Stimulated activated CD4-positive, alpha-beta T cell treated with anti-CD3 and anti-CD28 coated beads, Interleukin-2, amount 100 ng/mL, for 48 hours (primary cell): ENCODE results near the gene NET1.

Experiments used
- DNase-seq, 2 donors: peaks; one replicate each; pipeline ENCODE4 v3.0.0-alpha.2; 2020

The NET1 gene

DNA sequence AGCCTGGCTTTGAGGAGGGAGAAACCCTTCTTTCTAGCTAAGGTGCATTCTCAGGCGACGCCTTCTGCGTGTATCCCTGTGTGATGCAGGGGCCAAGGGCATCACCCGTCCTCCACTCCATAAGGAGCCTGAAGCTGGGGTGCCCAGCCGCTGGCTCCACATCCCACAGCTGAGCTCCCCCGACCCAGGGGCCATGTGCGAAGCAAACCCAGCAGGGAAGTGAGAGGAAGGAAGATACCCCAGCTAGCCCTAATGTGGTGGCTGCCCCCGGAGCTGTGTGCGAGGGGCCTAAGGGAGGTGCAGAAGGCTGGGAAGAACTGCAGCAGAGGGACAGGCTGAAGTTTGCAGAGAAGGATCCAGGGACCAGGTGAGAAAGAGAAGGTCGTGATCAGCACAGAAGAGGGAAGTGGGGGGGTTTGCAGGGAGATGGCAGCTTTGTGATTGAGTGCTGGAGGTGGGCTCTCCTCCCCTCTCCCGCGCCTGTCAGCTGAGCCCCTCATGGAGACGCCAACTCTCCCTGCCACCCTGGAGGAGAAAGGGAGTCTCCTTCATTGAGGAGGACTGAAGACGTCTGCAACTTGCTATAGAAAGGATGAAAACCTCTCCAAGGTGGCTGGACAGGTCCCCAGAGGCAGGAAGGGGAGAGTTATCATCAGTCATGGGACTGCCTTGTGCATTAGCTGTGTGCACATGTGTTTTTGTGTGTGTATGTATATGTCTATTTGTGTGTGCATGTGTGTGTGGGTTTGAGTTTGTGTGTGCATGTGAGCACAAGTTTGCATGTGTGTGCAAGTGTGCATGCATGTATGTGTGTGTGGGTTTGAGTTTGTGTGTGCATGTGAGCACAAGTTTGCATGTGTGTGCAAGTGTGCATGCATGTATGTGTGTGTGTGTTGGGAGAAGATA, 90.5 kb downstream of the NET1 start:
- DNase-seq = no peak

DNA sequence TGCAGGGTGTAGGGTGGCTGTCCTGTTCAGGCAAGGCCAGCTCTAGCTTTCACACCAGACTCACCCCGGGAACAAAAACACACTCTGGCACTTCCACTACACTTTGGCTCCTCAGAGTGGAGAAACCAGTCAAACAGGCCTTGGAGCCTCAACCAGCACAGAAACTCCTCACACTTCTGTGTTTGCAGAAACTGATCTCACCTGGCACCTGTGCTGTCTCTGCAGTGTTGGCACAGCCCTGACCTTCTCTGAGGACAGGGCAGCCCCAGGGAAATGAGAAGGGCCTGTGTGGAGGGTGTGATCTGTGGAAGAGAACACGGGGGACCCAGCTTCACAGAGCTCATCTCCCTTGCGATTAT, 91.1 kb downstream of the NET1 start:
- DNase-seq = no peak

DNA sequence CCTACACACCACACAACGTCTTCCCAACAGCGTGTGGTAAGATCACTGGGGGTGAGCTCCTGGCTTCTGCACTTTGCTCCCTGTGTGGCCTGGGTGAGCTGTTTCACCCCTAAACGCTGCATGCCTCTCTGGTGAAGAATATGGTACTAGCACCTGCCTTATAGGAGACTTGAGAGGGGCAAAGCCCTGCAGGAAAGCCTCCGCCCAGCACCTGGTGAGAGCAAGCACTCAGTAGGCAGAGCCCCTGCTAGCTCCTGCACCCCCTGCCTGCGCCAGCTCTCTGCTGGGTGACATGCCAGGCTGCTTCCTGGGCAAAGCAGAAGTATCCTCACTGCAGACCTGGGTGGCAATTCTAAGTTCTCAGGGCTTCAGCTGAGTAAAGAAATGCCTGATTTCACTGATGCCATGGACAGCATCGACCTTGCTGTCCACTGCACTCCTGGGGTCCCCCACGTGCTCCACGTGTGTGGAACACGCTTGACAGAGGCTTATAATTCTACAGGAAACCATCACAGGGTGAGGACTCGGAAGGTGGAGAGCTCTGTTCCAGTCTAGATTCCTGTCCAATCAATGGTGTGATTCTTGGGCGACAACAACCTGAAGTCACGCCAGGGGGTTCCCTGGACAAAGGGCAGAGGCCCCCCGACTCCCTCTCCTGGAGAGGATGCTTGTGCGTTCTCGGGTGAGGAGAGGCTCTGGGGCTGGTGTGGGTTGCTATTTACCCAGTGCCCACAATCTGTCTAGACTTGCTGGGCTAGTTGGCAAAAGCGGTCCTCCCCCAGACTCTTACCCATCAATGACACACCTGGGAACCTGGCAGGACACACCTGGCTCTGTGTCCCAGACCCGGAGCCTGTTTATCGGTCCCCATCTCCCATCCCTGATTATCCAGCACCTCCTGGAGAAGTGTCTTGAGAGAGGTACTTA, 92.1 kb downstream of the NET1 start:
- DNase-seq = no peak

DNA sequence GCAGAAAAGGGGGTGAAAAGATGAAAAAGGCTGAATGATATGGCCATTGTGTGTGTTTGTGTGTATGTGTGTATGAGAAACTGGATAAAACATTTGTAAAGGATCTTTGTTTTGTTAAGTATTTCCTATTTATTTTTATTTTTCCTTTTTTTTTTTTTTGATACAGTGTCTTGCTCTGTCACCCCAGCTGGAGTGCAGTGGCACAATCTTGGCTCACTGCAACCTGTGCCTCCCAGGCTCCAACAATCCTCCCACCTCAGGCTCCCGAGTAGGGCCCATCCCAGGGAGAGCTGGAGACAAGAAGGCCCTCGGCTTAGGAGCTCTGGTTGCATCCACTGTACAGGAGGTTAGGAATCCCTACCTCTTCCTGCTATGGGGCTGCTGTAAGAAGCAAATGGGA, 93.9 kb downstream of the NET1 start:
- DNase-seq = no peak

DNA sequence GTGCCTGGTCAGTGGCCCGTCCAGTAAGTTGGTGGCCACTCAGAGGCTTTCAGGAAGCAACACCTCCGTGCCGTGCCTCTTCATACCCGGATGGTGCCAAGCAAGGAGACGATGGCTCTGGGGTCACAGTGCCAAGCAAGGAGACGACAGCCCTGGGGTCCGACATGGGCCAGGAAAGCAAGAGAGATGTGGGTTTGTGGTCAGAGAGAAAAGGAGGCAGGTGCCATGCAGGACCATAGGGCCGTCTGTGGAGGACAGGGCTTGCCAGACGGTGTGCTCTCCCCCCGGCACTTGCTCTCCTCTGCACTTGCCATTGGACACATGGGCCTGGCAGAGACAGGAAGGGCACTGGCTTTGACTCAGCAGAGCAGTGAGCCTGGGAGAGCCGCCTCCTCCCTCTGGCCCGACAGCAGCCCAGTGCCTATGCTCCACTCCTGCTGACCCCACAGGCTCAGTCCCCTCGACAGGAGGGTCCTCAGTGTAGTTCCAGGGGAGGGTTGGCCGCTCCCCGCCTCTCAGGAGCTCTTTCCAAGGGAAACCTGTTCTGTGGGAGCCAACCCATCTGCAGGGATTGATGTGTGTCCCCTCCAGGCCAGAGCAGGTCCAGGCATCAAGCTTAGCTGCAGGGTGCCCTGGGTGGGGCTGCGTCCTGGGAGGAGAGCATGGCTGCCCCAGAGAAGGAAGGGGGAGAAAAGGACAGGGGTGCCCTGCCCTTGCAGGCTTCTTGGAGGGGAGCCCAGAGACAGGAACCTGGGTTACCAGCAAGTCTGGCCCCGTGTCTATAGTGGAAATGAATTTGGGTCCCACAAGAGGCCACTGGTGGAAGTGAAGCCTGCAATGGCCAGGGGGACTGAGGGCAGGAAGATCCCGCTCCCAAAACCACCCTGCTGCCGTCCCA, 94.6 kb downstream of the NET1 start:
- DNase-seq = no peak

DNA sequence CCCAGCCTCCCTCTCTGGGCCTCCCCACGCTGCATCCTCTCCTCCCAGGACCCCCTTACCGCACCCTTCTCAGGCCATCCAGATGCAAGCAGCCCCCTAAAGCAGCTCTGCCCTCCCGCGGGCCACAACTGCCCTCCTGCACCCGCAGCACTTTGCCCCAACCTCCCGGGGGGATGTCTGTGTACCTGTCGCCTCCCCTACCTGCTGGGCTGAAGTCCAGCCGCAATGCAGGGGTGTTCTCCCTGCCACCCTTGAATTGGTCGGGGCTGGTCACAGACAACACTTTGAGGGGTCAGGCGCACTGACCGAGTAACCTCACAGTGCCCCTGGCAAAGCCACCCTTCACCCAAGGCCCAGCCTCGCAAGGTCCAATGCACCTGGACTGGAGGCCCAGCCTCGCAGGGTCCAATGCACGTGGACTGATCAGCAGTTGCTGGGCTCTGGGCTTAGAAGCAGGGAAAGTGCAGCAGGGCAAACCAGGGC, 95.3 kb downstream of the NET1 start:
- DNase-seq = no peak

DNA sequence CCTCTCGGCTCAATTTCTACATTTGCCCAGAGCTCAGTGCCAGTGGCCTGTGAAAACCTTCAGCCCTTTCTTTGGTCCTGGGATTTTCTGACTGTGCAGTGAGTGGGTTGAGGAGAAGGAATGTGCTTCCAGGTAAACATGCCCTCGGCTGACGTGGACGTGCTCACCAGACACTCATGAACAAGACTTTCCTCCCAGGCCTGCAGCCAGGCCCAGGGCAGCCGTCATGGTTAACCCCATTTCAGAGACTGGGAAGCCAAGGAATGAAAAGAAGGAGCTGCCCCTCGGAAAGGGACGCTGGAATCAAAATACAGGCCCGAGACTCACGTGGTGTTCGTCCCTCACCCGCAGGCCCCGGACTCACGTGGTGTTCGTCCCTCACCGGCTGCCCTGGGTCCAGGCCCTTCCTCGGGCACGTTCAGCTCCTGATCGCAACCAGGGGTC, 95.8 kb downstream of the NET1 start:
- no peak for DNase-seq
